GM12878 (cell line): ENCODE data around the gene MAPK8. TPM values are rescaled to one million over a fixed set of nuclear protein-coding genes. Genes with fewer than 3 reads are reported as not detected.

Source experiments
- ATAC-seq: fragments of 200-7000 bp; cut with Tn5 transposase; 3 replicates; pipeline ENCODE4 v1.9.1; 2020; ENCODE audit warnings: mild to moderate bottlenecking, moderate library complexity
- BruUV-seq: library from RNA; stranded (reverse); fragments of 400-500 nt; replicated peaks from 2 replicates; lab custom pipeline; 2021; lab: Mats Ljungman, UMichigan
- CTCF ChIA-PET: fragments of 300-600 bp; sonication (Branson Sonifier 250); formaldehyde crosslinking; extraction: SDS; loops from one replicate; lab custom pipeline; 2021; ENCODE audit warnings: inconsistent platforms; lab: Yijun Ruan, JAX
- POLR2A ChIA-PET: fragments of 350-600 bp; formaldehyde crosslinking; extraction: SDS; loops from one replicate; lab custom pipeline; 2021; ENCODE audit warnings: inconsistent platforms; lab: Charles Lee
- RAD21 ChIA-PET: fragments of 300-600 bp; sonication (Branson Sonifier 250); formaldehyde crosslinking; loops from one replicate; lab custom pipeline; 2023; ENCODE audit warnings: antibody characterized with exemption; ENCODE audit not compliant: unreplicated experiment; lab: Charles Lee
- SMC1A ChIA-PET: fragments of 300-600 bp; sonication (Branson Sonifier 250); formaldehyde crosslinking; loops from one replicate; lab custom pipeline; 2023; ENCODE audit not compliant: unreplicated experiment, uncharacterized antibody; lab: Charles Lee
- DNase-seq: peaks from one replicate; pipeline ENCODE4 v3.0.0-alpha.2; 2011; ENCODE audit warnings: low read depth, low spot score
- FAIRE-seq: peaks from 3 replicates; lab custom pipeline; 2011; peaks lifted over from hg19 to GRCh38; lab: Jason Lieb, UNC
- H2AFZ ChIP-seq: 2 replicates; pipeline ENCODE4 v1.6.0; 2011; ENCODE audit warnings: low read depth, low read length, control low read depth; ENCODE audit not compliant: control insufficient read depth
- H3K27ac ChIP-seq: 2 replicates; pipeline ENCODE4 v1.5.1; 2011; ENCODE audit warnings: control low read depth; ENCODE audit not compliant: control insufficient read depth, insufficient read depth
- H3K27me3 ChIP-seq, 2 experiments: replicated peaks in 1 of 2; 2 replicates each; pipeline versions ENCODE4 v1.6.0 to v1.6.1; 2011; ENCODE audit warnings: low read length in 1 of 2; ENCODE audit not compliant: control insufficient read depth in 2 of 2, insufficient read depth in 2 of 2
- H3K36me3 ChIP-seq, 2 experiments: 2 replicates each; pipeline ENCODE4 v1.5.1; 2011; ENCODE audit warnings: low read length in 1 of 2; ENCODE audit not compliant: control insufficient read depth in 2 of 2, insufficient read depth in 2 of 2
- H3K4me1 ChIP-seq: 2 replicates; pipeline ENCODE4 v1.6.1; 2011; ENCODE audit warnings: mild to moderate bottlenecking, low read length, moderate library complexity, mixed read lengths; ENCODE audit not compliant: control insufficient read depth, insufficient read depth
- H3K4me2 ChIP-seq: 2 replicates; pipeline ENCODE4 v1.6.0; 2011; ENCODE audit warnings: control low read depth; ENCODE audit not compliant: control insufficient read depth, insufficient read depth
- H3K4me3 ChIP-seq: fragments of 200-600 bp; sonication (generic); 2 replicates; pipeline ENCODE4 v1.5.1; 2016
- H3K79me2 ChIP-seq: 2 replicates; pipeline ENCODE4 v1.6.0; 2011; ENCODE audit warnings: low read length; ENCODE audit not compliant: control insufficient read depth, insufficient read depth
- H3K9ac ChIP-seq: 2 replicates; pipeline ENCODE4 v1.8.0; 2011; ENCODE audit warnings: low read length, control low read depth, mixed read lengths; ENCODE audit not compliant: control insufficient read depth, insufficient read depth
- H3K9me3 ChIP-seq: replicated peaks from 3 replicates; pipeline ENCODE4 v1.5.1; 2011; ENCODE audit warnings: mild to moderate bottlenecking, low read length; ENCODE audit not compliant: control insufficient read depth, insufficient read depth
- H4K20me1 ChIP-seq: 2 replicates; pipeline ENCODE4 v1.6.0; 2011; ENCODE audit not compliant: control insufficient read depth, insufficient read depth
- ATF7 ChIP-seq: fragments of 450-650 bp; IDR thresholded peaks from 2 replicates; pipeline ENCODE4 v1.6.1; 2016; ENCODE audit warnings: low read depth, mild to moderate bottlenecking
- CHD2 ChIP-seq: IDR thresholded peaks from 2 replicates; pipeline ENCODE4 v1.6.1; 2011; ENCODE audit warnings: low read depth, low read length, improper control_type of control experiment, borderline replicate concordance
- CREM ChIP-seq: IDR thresholded peaks from 2 replicates; pipeline ENCODE4 v1.6.1; 2014; ENCODE audit warnings: antibody characterized with exemption, low read depth
- EGR1 ChIP-seq, 2 experiments: IDR thresholded peaks; 1 replicate in 1 of 2; 2 replicates in 1 of 2; pipeline ENCODE4 v1.6.1; 2011 to 2012; ENCODE audit warnings: low read depth in 2 of 2, low read length in 2 of 2, borderline replicate concordance in 1 of 2, mild to moderate bottlenecking in 1 of 2, moderate library complexity in 1 of 2
- EP300 ChIP-seq, 2 experiments: fragments of 150-350 bp in 1 of 2; IDR thresholded peaks; 2 replicates each; pipeline ENCODE4 v1.6.1; 2011 to 2012; ENCODE audit warnings: low read depth in 2 of 2, low read length in 2 of 2, borderline replicate concordance in 1 of 2, improper control_type of control experiment in 1 of 2, inconsistent platforms in 1 of 2; ENCODE audit not compliant: control insufficient read depth in 1 of 2
- ESRRA ChIP-seq: IDR thresholded peaks from 2 replicates; pipeline ENCODE4 v1.6.1; 2012; ENCODE audit warnings: mild to moderate bottlenecking, low read length, improper control_type of control experiment
- IKZF1 ChIP-seq: fragments of 450-650 bp; conservative IDR thresholded peaks from 2 replicates; pipeline ENCODE4 v1.6.1; 2017; ENCODE audit warnings: antibody characterized with exemption, mild to moderate bottlenecking
- IKZF2 ChIP-seq, 2 experiments: fragments of 450-650 bp; IDR thresholded peaks; 2 replicates each; pipeline ENCODE4 v1.6.1; 2017; ENCODE audit warnings: mild to moderate bottlenecking in 2 of 2, moderate library complexity in 2 of 2
- JUNB ChIP-seq: IDR thresholded peaks from 2 replicates; pipeline ENCODE4 v1.6.1; 2016; ENCODE audit warnings: antibody characterized with exemption, mild to moderate bottlenecking
- MTA2 ChIP-seq: fragments of 450-650 bp; IDR thresholded peaks from 2 replicates; pipeline ENCODE4 v1.6.1; 2016; ENCODE audit warnings: low read depth, mild to moderate bottlenecking, moderate library complexity
- NFIC ChIP-seq: IDR thresholded peaks from 2 replicates; pipeline ENCODE4 v1.6.1; 2012; ENCODE audit warnings: low read depth, mild to moderate bottlenecking, inconsistent platforms, low read length, moderate library complexity
- RAD51 ChIP-seq: fragments of 450-650 bp; IDR thresholded peaks from 2 replicates; pipeline ENCODE4 v1.6.1; 2016; ENCODE audit warnings: moderate library complexity, mild to moderate bottlenecking, inconsistent platforms
- RUNX3 ChIP-seq: IDR thresholded peaks from 2 replicates; pipeline ENCODE4 v1.6.1; 2012; ENCODE audit warnings: low read length, inconsistent platforms
- STAT3 ChIP-seq: IDR thresholded peaks from 2 replicates; pipeline ENCODE4 v1.6.1; 2011; ENCODE audit warnings: low read depth, low read length, improper control_type of control experiment
- USF2 ChIP-seq: IDR thresholded peaks from 2 replicates; pipeline ENCODE4 v1.6.1; 2011; ENCODE audit warnings: low read depth, low read length, improper control_type of control experiment, borderline replicate concordance
- ZSCAN29 ChIP-seq: fragments of 450-650 bp; IDR thresholded peaks from 2 replicates; pipeline ENCODE4 v1.6.1; 2017; ENCODE audit warnings: mild to moderate bottlenecking, moderate library complexity
- WGBS: methylation state at CpG from one replicate; pipeline ENCODE4 v1.1.6; 2016; ENCODE audit warnings: low lambda C conversion rate; ENCODE audit not compliant: insufficient replicate concordance, insufficient coverage; ENCODE audit errors: missing lambda C conversion rate; 5-methylcytosine and 5-hydroxymethylcytosine counted together
- in situ Hi-C: fragments of 300-500 bp; cut with MboI; formaldehyde crosslinking; loops from 9 replicates; pipeline ENCODE4 v1.14.3; 2018; ENCODE audit warnings: mixed read lengths
- intact Hi-C: fragments of 100-400 bp; cut with micrococcal nuclease; formaldehyde crosslinking; loops from one replicate; pipeline ENCODE4 v1.14.2; 2022; ENCODE audit not compliant: unreplicated experiment
- polyA plus RNA-seq, 11 experiments: library from polyadenylated mRNA; depleted of rRNA in 4 of 11; unstranded in 6 of 11; stranded (reverse) in 5 of 11; fragments of >200 nt; fragmentation: Nextera tagmentation in 4 of 11; fragmentation: Illumina TruSeq in 1 of 11; extraction: Ambion mirVana in 4 of 11; extraction: Trizol in 1 of 11; gene quantifications; 1 replicate in 1 of 11; 2 replicates in 10 of 11; pipeline versions ENCODE4 v1.2.1 to v1.2.3, GENCODE V29; 2011 to 2016; ENCODE audit warnings: inconsistent platforms in 2 of 11, missing spikeins in 2 of 11, low read depth in 1 of 11
- total RNA-seq, 4 experiments: library from RNA; depleted of rRNA in 3 of 4; stranded (reverse); fragments of >200 nt in 3 of 4; fragmentation: Illumina TruSeq in 1 of 4; extraction: Trizol in 1 of 4; gene quantifications; 2 replicates each; pipeline versions ENCODE4 v1.2.1 to v1.2.3, GENCODE V29; 2013 to 2021

MAPK8 gene
- total and polyA plus RNA-seq, 10 of the 15 experiments (the other 5 are each of a cell fraction or from before 2014, with no cell fraction given), result 3.9 to 102 (median 40.0) TPM

GRCh38 chr10:48324580-48324979, 18.1 kb downstream of the MAPK8 start:
- no TSS peak for BruUV-seq
- FAIRE-seq, result no peak

More at GRCh38 chr10:48324580-48324979, 18.1 kb downstream of the MAPK8 start:
- H3K9ac ChIP-seq, result no peak overlapping the region
- H2AFZ ChIP-seq, result no peak overlapping the region
- no peaks in the 10 kb centered on the region for H3K9me3 ChIP-seq
- ChIA-PET RAD21 (interaction anchor here (0.9 kb wide), 1 partner anchor 15 kb away, joined by 3 read pairs; no protein-coding TSS in a partner anchor), CTCF (interaction anchor here (1.0 to 2.0 kb wide), 4 partner anchors 13 to 34 kb away, joined by 3 to 7 read pairs (median 5); no protein-coding TSS in a partner anchor), POLR2A (interaction anchor here (1.3 kb wide), 1 partner anchor 18 kb away, joined by 4 read pairs; the partner anchor contains the start of gene MAPK8), SMC1A (interaction anchor here (0.9 to 6.5 kb wide), 5 partner anchors 12 to 334 kb away, joined by 3 to 43 read pairs (median 3); no protein-coding TSS in a partner anchor)
- TF ChIP-seq ATF7, result peak; percentile 37; the same call in 1 of the 2 replicates
- 0 out of 2 replicates have a peak, but pooled peaks have one; percentile 11 for TF ChIP-seq CREM
- TF ChIP-seq JUNB, result 0 out of 2 replicates have a peak, but pooled peaks have one; percentile 63
- TF ChIP-seq EGR1 (IDR thresholded peaks at IDR 0.05; ENCODE audit: borderline replicate concordance in 1 of 2, low read depth in 2 of 2, low read length in 2 of 2), result no peak
- no peak for TF ChIP-seq CHD2
- no peak; the same call in 1 of the 2 replicates for TF ChIP-seq USF2
- TF ChIP-seq RAD51, result peak; percentile 68; the same call in 1 of the 2 replicates
- TF ChIP-seq NFIC, result no peak; the same call in 1 of the 2 replicates
- TF ChIP-seq STAT3, result 0 out of 2 replicates have a peak, but pooled peaks have one; percentile 28
- TF ChIP-seq ZSCAN29, result no peak
- TF ChIP-seq EP300 (IDR thresholded peaks at IDR 0.05; ENCODE audit: borderline replicate concordance in 1 of 2, control insufficient read depth in 1 of 2, low read depth in 2 of 2, low read length in 2 of 2), result peak; percentile 50 to 60; a peak in 2 of 4 replicates
- peak; percentile 53 to 78; a peak in 3 of 4 replicates for TF ChIP-seq IKZF2 (IDR thresholded peaks at IDR 0.05)
- peak; percentile 43; the same call in 1 of the 2 replicates for TF ChIP-seq RUNX3
- TF ChIP-seq IKZF1, result 0 out of 2 replicates have a peak, but pooled peaks have one; percentile 38
- TF ChIP-seq MTA2, result peak; percentile 61; the same call in 1 of the 2 replicates
- TF ChIP-seq ESRRA, result no peak
- H3K79me2 ChIP-seq, result peaks cover 2% of the 10 kb centered on the region
- in situ Hi-C loops (no loop called here), intact Hi-C loops (no loop called here)
- H3K27ac ChIP-seq, result no peak overlapping the region
- H3K4me1 ChIP-seq, result no peaks in the 10 kb centered on the region
- 47% methylated on average over 2 of the region's 2 CpGs for WGBS
- no peak for DNase-seq
- no peak overlapping the region for H3K4me2 ChIP-seq
- ATAC-seq, result peak; percentile 90
- H4K20me1 ChIP-seq, result no peaks in the 10 kb centered on the region
- no peaks in the 10 kb centered on the region for H3K27me3 ChIP-seq
- no peaks in the 10 kb centered on the region; a peak in 1 of 4 replicates for H3K36me3 ChIP-seq
- no peak overlapping the region for H3K4me3 ChIP-seq
